ENCODE measurements around the gene NKD1. TPM values are rescaled to one million over a fixed set of nuclear protein-coding genes. Genes with fewer than 3 reads are reported as not detected.

NKD1 gene
- total RNA-seq, 1 donor from 2014 or later: 3.9 TPM

- DNase-seq (ENCODE audit: low spot score) (no peak), ATAC-seq (no peak)
Observed at GRCh38 chr16:50557046-50557445, 8.8 kb downstream of the NKD1 start.

- DNase-seq (ENCODE audit: low spot score) (no peak), ATAC-seq (no peak)
Observed at GRCh38 chr16:50558913-50559312, 10.7 kb downstream of the NKD1 start.

- DNase-seq (ENCODE audit: low spot score): no peak
Observed at GRCh38 chr16:50559342-50559741, 11.1 kb downstream of the NKD1 start.

GRCh38 chr16:50559804-50560514 is 11.8 kb downstream of the NKD1 start:
- no peak for ATAC-seq
- DNase-seq (ENCODE audit: low spot score): no peak

More at GRCh38 chr16:50559342-50559741, 11.1 kb downstream of the NKD1 start:
- ATAC-seq: no peak

- ATAC-seq (no peak), DNase-seq (ENCODE audit: low spot score) (no peak)
Observed at GRCh38 chr16:50560903-50561863, 13.0 kb downstream of the NKD1 start.

- DNase-seq (ENCODE audit: low spot score) (no peak), ATAC-seq (no peak)
Observed at GRCh38 chr16:50562657-50563056, 14.5 kb downstream of the NKD1 start.

GRCh38 chr16:50563989-50564388 is 15.8 kb downstream of the NKD1 start:
- ATAC-seq (no peak), DNase-seq (ENCODE audit: low spot score) (no peak)

- ATAC-seq (no peak), DNase-seq (ENCODE audit: low spot score) (no peak)
Observed at GRCh38 chr16:50565428-50565827, 17.2 kb downstream of the NKD1 start.

GRCh38 chr16:50566014-50566962 is 18.1 kb downstream of the NKD1 start:
- ATAC-seq (no peak), DNase-seq (ENCODE audit: low spot score) (no peak)

GRCh38 chr16:50567651-50568050 is 19.5 kb downstream of the NKD1 start:
- no peak for DNase-seq (ENCODE audit: low spot score)
- ATAC-seq: no peak

- ATAC-seq: no peak
Observed at GRCh38 chr16:50568187-50568815, 20.1 kb downstream of the NKD1 start.

GRCh38 chr16:50570354-50570753 is 22.2 kb downstream of the NKD1 start:
- ATAC-seq (no peak), DNase-seq (ENCODE audit: low spot score) (no peak)

More at GRCh38 chr16:50568187-50568815, 20.1 kb downstream of the NKD1 start:
- DNase-seq (ENCODE audit: low spot score): no peak

GRCh38 chr16:50570808-50571598 is 22.8 kb downstream of the NKD1 start:
- no peak for DNase-seq (ENCODE audit: low spot score)
- ATAC-seq: no peak

GRCh38 chr16:50571786-50572185 is 23.6 kb downstream of the NKD1 start:
- DNase-seq (ENCODE audit: low spot score): no peak
- ATAC-seq: no peak

GRCh38 chr16:50572700-50573099 is 24.5 kb downstream of the NKD1 start:
- DNase-seq (ENCODE audit: low spot score) (no peak), ATAC-seq (no peak)

GRCh38 chr16:50573279-50573678 is 25.1 kb downstream of the NKD1 start:
- DNase-seq (ENCODE audit: low spot score) (no peak), ATAC-seq (no peak)

GRCh38 chr16:50573947-50574744 is 25.9 kb downstream of the NKD1 start:
- ATAC-seq: no peak
- no peak for DNase-seq (ENCODE audit: low spot score)

- ATAC-seq (no peak), DNase-seq (ENCODE audit: low spot score) (no peak)
Observed at GRCh38 chr16:50574745-50575136, 26.5 kb downstream of the NKD1 start.

GRCh38 chr16:50575743-50576142 is 27.5 kb downstream of the NKD1 start:
- ATAC-seq: no peak
- no peak for DNase-seq (ENCODE audit: low spot score)

All from left lobe of liver (tissue), 2 donors.